HG03558 (cell line): ENCODE results near the gene FAM83B.
"Not testable (repeated sequence)": the region's sequence is repeated elsewhere in the genome, so short reads cannot be mapped to it uniquely, and the experiment has no call there.

ENCODE experiments used
- ATAC-seq: cut with Tn5 transposase; IDR thresholded peaks from one replicate; pipeline ENCODE4 v1.9.1; 2021; ENCODE audit warnings: moderate number of reproducible peaks; ENCODE audit not compliant: unreplicated experiment; ENCODE audit errors: extremely low read depth

FAM83B gene

GRCh38 chr6:54856129-54856528, 9.6 kb downstream of the FAM83B start:
- no peak for ATAC-seq

GRCh38 chr6:54860132-54860531, 13.6 kb downstream of the FAM83B start:
- no peak for ATAC-seq

GRCh38 chr6:54860739-54861138, 14.2 kb downstream of the FAM83B start:
- no peak for ATAC-seq

DNA sequence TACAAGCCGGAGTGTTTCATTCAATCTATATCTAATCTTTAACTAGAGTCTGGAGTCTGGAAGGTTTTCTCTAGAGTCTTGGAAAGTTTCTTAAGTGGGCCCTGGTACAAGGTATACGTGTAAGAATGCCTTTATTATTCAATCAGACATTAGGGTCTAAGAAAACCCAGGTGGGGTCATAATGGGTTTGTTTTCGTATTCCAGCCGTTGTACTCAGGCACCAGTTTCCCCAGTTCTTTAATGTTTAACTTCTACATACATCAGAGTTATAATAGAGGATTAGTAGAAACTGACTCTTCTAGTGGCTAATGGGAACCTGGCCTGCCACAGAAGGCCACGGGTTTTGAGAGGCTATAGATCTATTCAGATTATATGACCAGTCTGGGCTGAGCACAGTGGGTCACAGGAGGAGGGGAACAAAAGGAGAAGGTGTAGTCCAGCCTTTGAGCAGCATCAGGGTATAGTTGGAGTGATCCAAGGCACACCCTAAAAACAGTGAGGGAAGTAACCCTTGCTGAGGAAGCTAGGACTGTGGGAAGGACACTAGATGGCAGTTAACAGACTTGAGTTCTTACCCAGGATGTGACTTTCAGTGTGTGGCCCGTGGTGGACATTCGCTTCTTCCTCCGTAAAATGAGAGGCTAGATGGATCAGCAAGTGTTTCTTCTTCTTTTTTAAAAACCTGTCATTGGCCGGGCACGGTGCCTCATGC, 15.5 kb downstream of the FAM83B start:
- ATAC-seq: no peak

DNA sequence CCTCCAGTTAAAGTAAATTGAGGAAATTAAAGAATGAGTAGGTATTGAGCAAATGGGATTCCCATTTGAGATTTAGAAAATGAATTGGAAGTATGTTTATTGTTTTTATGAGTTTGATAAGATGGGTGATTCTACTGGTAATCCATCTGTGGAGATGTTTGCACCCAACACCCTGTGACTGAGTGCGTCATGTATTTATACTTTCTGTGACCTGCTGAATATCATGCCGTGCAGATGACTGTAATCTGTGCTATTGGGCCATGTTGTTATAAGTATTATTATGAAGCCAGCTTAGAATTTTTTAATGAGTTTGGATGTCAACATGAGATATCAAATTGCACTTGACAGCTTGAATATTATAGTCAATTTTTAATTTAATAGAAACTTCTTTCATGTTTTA, 17.7 kb downstream of the FAM83B start:
- no peak for ATAC-seq

DNA sequence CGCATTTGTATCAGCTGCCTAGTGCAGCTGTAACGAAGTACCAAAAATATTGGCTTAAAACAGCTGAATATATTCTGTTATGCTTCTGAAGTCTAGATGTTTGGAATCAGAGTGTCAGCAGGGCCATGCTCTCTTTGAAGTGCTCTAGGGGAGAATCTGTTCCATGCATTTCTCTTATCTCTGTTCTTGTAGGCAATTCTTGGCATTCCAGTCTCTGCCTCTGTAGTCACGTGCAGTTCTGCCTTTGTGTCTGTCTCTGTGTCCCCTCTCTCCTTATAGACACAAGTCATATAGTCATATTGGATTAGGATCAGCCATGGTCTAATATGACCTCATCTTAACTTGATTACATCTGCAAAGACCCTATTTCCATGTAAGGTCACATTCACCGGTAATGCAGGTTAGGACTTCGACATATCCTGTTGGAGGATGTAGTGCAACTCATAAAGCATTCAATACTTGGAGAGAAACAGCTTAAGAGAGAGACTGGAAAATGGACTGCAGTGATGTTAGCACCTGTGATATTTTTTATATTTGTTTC, 18.6 kb downstream of the FAM83B start:
- no peak for ATAC-seq

- no peak for ATAC-seq
These were observed 22.0 kb downstream of the FAM83B start for GRCh38 chr6:54868556-54868955.

DNA sequence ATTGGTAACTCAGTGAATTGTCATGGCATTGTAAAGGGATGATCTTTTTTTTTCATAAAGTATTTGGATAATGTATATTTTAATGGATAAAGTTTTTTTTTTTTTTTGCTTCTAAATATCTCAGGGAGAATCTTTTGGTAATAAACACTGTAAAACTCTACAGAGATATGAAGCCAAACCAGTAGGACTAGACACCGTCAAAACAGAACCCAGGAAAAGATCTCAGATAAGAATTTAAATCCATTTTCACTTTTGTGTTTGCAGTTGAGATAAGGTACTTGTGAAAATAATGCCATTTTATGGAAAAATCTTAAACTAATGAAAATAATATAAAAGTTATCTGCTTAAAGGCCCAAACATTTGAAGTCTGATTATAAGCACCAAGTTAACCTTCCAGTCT, 27.0 kb downstream of the FAM83B start:
- no peak for ATAC-seq

DNA sequence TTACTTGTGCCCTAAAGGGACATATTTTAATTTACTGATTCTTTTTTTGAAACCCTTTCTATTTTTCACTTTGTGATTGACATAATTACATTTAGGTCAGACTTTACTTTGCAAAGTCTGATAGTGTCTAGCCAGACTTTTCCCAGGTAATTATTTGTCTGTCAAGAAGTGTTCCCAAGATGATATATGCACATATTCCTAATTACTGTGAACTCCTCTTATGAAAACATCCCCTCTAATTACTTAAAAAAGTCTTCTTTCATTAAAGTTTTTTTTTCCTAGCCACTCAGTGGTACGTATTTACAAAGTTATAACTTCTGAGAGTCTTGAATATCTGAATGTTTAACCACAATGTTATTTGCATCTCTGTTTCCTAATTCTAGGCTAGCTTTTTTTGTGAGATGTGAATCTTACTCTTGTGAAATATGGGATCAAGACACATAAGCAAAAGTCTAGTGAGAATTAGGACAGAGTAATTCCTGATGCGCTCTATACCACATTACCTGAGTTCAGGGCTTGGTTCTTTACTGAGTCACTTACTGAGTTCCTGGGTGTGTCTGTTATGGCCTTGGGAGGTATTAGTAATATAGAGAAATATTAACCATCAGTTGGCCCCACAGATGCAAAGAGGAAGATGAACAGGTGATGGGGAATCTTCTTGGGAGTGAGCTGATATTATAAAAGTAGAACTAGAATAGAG, 27.9 kb downstream of the FAM83B start:
- ATAC-seq: no peak

DNA sequence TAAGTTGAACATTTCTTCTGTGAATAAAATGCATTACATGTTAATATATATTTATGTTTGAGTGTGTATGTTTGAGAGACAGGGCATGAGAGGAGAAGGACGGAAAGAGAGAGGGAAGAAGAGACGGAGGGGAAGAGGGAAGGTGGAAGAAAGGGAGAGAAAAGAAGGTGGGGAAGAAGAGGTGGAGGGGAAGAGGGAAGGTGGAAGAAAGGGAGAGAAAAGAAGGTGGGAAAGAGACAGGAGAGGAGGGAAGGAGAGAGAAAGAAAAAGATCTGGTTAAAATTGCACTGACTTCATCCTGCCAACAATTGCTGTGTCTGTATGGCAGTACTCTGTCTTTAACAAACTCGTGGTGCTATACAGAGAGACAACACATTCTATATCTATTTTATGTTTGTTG, 29.0 kb downstream of the FAM83B start:
- no peak for ATAC-seq

DNA sequence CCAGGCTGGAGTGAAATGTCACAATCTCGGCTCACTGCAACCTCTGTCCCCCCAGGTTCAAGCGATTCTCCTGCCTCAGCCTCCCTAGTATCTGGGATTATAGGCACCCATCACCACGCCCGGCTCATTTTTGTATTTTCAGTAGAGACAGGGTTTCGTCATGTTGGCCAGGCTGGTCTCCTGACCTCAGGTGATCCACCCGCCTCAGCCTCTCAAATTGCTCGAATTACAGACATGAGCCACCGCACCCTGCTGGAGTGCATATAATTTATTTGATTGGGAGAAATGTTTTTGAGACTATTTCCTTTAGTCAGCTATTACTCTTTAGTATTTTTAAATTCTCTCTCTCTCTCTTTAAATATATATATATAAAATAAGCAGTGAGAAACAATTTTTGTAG, 29.8 kb downstream of the FAM83B start:
- no peak for ATAC-seq

GRCh38 chr6:54876871-54877270, 30.3 kb downstream of the FAM83B start:
- ATAC-seq: no peak

- ATAC-seq: no peak
These were observed 31.2 kb downstream of the FAM83B start for GRCh38 chr6:54877713-54878317.

DNA sequence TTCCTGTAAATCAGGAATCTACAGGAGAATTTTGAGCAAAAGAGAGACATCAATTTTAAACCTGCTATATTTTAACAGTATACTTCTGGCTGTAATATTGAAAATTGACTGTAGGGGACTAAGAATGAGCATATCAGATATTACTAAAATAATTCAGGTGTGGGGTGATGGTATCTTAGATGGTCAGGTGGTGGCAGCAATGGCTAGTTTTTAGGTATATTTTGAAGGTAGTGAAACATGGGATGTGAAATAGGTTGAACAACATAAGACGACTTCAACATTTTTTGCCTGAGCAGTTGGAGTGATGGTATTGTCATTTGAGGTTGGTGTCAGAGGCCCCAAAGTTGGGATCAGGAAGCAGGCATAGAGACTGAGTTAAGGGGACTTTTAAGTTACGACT, 32.1 kb downstream of the FAM83B start:
- no peak for ATAC-seq

- ATAC-seq: no peak
These were observed 32.8 kb downstream of the FAM83B start for GRCh38 chr6:54879188-54879985.

DNA sequence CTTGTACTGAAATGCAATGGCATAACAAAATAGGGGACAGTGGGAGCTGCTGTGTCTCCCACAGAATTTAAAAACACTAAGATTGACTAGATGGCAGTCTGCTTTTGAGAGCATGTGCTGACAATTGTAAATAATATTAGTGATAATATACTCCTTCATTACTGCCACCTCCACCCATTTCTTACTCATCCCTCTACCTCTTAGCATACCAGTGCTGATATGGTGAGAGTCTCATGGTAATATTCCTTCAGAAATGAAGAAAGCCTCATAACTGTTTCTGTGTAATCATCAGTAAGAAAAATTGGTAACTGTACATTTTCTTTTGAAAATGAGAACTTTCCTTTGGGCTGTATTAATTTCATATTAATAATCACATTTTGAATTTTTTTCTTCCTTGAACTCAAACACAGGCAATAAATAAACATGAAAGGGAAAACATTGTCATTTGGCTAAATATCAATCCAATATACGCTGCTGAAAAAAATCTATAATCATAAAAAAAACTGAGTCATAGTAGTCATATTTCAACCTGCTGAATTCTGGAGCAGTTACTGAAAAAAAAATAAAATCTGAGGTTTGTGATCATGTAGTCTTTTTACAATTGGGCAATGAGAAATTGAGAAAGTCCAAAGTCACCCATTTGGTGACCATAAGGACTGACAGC, 34.6 kb downstream of the FAM83B start:
- no peak for ATAC-seq

- ATAC-seq: not testable (repeated sequence)
These were observed 35.3 kb downstream of the FAM83B start for GRCh38 chr6:54881891-54882290.

DNA sequence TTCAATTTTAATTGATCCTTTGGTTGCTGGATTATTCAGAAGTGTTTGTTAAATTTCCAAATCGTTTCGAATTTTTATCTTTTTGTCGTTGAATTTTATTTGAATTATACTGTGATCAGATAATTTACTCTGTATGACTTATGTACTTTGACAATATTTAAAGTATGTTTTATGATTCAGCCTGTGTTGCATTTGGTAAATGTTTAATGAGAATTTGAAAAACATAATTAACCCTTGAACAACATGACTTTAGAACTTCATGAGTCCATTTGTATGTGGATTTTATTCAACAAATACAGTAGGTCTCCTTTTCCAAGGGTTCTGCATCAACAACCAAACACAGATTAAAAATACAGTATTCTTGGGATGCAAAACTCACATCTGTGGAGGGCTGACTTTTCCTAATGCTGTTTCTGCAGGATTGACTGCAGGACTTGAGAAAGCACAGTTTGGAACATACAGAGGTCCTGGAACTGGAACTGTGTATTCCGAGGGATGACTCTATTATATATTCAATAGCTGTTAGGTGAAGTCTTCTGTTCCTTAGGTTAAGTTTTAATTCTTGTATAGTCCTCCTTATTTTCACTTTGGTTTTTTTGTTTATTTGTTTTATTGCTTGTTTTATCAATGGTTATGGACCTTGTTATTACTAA, 40.5 kb downstream of the FAM83B start:
- ATAC-seq: no peak

GRCh38 chr6:54891536-54891935, 45.0 kb downstream of the FAM83B start:
- ATAC-seq: no peak

- no peak for ATAC-seq
These were observed 46.3 kb downstream of the FAM83B start for GRCh38 chr6:54892831-54893230.
